Measurements from ENCODE around the gene PIK3R5. TPM values are rescaled to one million over a fixed set of nuclear protein-coding genes. Genes with fewer than 3 reads are reported as not detected.

PIK3R5 gene
- total RNA-seq, 4 donors from 2014 or later: 3.6 to 12.0 (median 8.2) TPM

DNA sequence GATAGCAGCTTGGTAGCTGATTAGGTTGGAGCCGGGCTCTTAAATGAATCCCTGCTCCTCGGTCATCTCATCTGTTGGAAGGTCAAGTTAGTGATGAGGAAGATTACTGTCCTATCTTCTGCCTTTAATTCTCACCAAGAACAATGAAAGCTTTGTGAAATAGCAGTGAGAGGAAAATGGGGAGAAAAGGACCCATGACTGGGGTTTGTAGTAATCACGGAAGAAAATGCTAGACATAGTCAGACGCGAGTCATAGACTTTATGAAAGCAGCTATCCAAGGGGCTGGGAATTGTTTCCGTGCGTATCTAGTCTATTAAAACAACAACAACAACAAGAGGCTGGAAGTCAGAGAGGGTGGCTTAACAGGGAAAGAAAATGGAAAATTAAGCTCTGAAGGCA is 18.3 kb downstream of the PIK3R5 start:
- TF ChIP-seq, protein P1, sequence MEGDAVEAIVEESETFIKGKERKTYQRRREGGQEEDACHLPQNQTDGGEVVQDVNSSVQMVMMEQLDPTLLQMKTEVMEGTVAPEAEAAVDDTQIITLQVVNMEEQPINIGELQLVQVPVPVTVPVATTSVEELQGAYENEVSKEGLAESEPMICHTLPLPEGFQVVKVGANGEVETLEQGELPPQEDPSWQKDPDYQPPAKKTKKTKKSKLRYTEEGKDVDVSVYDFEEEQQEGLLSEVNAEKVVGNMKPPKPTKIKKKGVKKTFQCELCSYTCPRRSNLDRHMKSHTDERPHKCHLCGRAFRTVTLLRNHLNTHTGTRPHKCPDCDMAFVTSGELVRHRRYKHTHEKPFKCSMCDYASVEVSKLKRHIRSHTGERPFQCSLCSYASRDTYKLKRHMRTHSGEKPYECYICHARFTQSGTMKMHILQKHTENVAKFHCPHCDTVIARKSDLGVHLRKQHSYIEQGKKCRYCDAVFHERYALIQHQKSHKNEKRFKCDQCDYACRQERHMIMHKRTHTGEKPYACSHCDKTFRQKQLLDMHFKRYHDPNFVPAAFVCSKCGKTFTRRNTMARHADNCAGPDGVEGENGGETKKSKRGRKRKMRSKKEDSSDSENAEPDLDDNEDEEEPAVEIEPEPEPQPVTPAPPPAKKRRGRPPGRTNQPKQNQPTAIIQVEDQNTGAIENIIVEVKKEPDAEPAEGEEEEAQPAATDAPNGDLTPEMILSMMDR (IDR thresholded peaks at IDR 0.05): no peak
- TF ChIP-seq POLR2A (IDR thresholded peaks at IDR 0.05): no peak
- WGBS, 2 donors: 88 to 89% methylated on average over 7 of the region's 7 CpGs
- no peak overlapping the region for H3K4me3 ChIP-seq (ENCODE audit: low read depth, poor library complexity, severe bottlenecking)
- DNase-seq (ENCODE audit: low spot score in 2 of 2): no peak
- intact Hi-C loops (cut with DNase I; ENCODE audit: low total_unique reads): no loop called here

DNA sequence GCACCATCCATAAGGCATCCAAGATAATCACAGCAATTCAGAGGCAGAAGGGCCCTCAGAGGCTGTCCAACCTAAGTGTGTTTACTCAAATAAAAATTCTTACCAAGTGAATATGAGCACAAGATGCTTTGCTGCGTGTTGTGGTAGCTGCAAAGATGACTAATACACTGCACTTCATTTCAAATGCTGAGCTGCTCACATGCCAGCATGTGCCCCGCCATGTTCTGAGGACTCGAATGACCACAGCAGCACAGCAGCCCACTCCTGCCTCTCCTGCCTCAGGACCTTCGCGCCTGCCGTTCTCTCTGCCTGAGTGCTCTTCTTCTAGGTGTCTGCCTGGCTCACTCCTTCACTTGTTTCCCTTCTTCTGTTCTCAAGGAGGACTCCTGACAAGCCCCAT is 19.0 kb downstream of the PIK3R5 start:
- no peak for DNase-seq (ENCODE audit: low spot score in 2 of 2)
- no peak overlapping the region for H3K4me3 ChIP-seq (ENCODE audit: low read depth, poor library complexity, severe bottlenecking)
- TF ChIP-seq, protein P1 (IDR thresholded peaks at IDR 0.05): no peak
- TF ChIP-seq POLR2A (IDR thresholded peaks at IDR 0.05): no peak
- WGBS, 2 donors: 90 to 94% methylated on average over 6 of the region's 6 CpGs
- intact Hi-C loops (cut with DNase I; ENCODE audit: low total_unique reads): no loop called here

DNA sequence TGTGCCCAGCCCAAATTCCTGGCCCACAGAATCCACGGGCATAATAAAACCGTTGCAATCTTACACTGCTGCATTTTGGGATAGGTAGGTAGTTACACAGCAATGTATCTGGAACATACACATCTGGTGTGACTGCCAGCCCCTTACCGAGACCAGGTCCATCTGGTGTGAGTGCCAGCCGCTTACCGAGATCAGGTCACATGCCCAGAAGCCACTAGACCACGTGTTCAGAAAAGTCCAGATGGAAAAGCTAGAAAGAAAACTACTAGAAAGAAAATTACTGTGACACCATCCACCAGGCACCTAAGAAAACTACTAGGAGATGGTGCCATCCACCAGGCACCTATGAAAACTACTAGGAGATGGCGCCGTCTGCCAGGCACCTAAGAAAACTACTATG is 19.4 kb downstream of the PIK3R5 start:
- H3K4me3 ChIP-seq (ENCODE audit: low read depth, poor library complexity, severe bottlenecking): no peak overlapping the region
- 81 to 87% methylated on average over 8 of the region's 8 CpGs for WGBS, 2 donors
- TF ChIP-seq, protein P1 (IDR thresholded peaks at IDR 0.05): no peak
- no peak for TF ChIP-seq POLR2A (IDR thresholded peaks at IDR 0.05)
- no peak for DNase-seq (ENCODE audit: low spot score in 2 of 2)
- intact Hi-C loops (cut with DNase I; ENCODE audit: low total_unique reads): no loop called here

GRCh38 chr17:8944748-8945147 is 20.8 kb downstream of the PIK3R5 start:
- no peak overlapping the region for H3K4me3 ChIP-seq (ENCODE audit: low read depth, poor library complexity, severe bottlenecking)
- TF ChIP-seq POLR2A (IDR thresholded peaks at IDR 0.05): no peak
- TF ChIP-seq, protein P1 (IDR thresholded peaks at IDR 0.05): no peak
- WGBS, 2 donors: 75 to 88% methylated on average over 4 of the region's 4 CpGs
- DNase-seq (ENCODE audit: low spot score in 2 of 2): no peak
- intact Hi-C loops (cut with DNase I; ENCODE audit: low total_unique reads): no loop called here

- no peak for DNase-seq (ENCODE audit: low spot score in 2 of 2)
- no peak overlapping the region for H3K4me3 ChIP-seq (ENCODE audit: low read depth, poor library complexity, severe bottlenecking)
- no peak for TF ChIP-seq POLR2A (IDR thresholded peaks at IDR 0.05)
- intact Hi-C loops (cut with DNase I; ENCODE audit: low total_unique reads): no loop called here
Observed at GRCh38 chr17:8944083-8944482, 21.4 kb downstream of the PIK3R5 start.

DNA sequence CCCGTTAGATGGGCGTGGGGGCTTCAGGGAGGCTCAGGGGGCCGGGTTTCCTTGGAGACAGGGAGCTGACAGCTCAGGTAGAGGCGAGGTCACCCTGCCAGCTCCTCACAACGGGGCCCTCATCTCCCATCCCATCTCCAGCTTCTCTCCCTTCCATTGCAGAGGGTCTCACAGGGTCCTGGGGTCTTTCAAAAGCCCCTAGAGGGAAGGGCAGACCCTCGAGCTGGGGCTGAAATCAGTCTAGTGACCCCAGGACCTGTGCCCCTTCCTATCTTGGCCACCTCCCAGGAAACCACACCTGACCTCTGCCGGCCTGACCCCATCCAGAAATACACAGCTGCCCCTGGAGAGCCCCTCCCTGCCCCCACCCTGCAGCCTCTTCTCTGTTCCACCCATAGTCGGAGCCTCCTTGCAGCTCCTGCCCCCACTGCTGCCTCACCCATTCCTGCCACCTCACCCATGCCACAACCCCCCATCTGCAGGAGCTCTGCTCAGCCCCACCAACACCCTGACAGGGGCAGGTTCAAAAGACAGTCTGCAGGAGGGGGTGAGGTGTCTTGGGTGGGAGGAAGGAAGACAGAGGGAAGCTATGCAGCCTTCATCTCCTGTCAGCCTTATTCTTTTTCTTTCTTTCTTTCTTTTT is 23.4 kb downstream of the PIK3R5 start:
- no peak for TF ChIP-seq POLR2A (IDR thresholded peaks at IDR 0.05)
- TF ChIP-seq, protein P1 (IDR thresholded peaks at IDR 0.05): no peak
- no peak for DNase-seq (ENCODE audit: low spot score in 2 of 2)
- 65 to 67% methylated on average over 8 of the region's 8 CpGs for WGBS, 2 donors
- no peak overlapping the region for H3K4me3 ChIP-seq (ENCODE audit: low read depth, poor library complexity, severe bottlenecking)
- intact Hi-C loops (cut with DNase I; ENCODE audit: low total_unique reads): no loop called here

All from lower leg skin (tissue), 4 donors.